GM23338 (cell line): Measurements from ENCODE around the gene ARL2. TPM values are rescaled to one million over a fixed set of nuclear protein-coding genes. Genes with fewer than 3 reads are reported as not detected.
A peak's percentile ranks its signal among the peaks of the same experiment; 100 is the strongest.

ENCODE experiments used
- ATAC-seq: fragments of 200-7000 bp; cut with Tn5 transposase; 3 replicates; pipeline ENCODE4 v1.9.1; 2020
- DNase-seq: peaks from one replicate; pipeline ENCODE4 v3.0.0-alpha.2; 2015; ENCODE audit warnings: low spot score
- H2AFZ ChIP-seq: fragments of 200-600 bp; sonication (generic); 2 replicates; pipeline ENCODE4 v1.8.0; 2016; ENCODE audit warnings: antibody characterized with exemption, mild to moderate bottlenecking, moderate library complexity
- H3F3A ChIP-seq: fragments of 200-600 bp; sonication (generic); replicated peaks from 2 replicates; pipeline ENCODE4 v1.8.0; 2017; ENCODE audit warnings: antibody characterized with exemption, mixed run types, low read depth
- H3K27ac ChIP-seq: fragments of 200-600 bp; sonication (generic); 2 replicates; pipeline ENCODE4 v1.6.1; 2016; ENCODE audit warnings: low read depth
- H3K27me3 ChIP-seq: fragments of 200-600 bp; sonication (generic); 2 replicates; pipeline ENCODE4 v1.8.0; 2016; ENCODE audit warnings: mild to moderate bottlenecking, mixed run types, moderate library complexity; ENCODE audit not compliant: insufficient read depth
- H3K36me3 ChIP-seq: fragments of 200-600 bp; sonication (generic); 2 replicates; pipeline ENCODE4 v1.8.0; 2016; ENCODE audit warnings: mild to moderate bottlenecking; ENCODE audit not compliant: insufficient read depth
- H3K4me1 ChIP-seq: fragments of 200-600 bp; sonication (generic); 2 replicates; pipeline ENCODE4 v1.8.0; 2016; ENCODE audit warnings: mild to moderate bottlenecking, moderate library complexity; ENCODE audit not compliant: insufficient read depth
- H3K4me2 ChIP-seq: fragments of 200-600 bp; sonication (generic); 2 replicates; pipeline ENCODE4 v1.7.1; 2017; ENCODE audit warnings: mixed run types
- H3K4me3 ChIP-seq: fragments of 200-600 bp; sonication (generic); 2 replicates; pipeline ENCODE4 v1.6.1; 2016; ENCODE audit warnings: mixed run types
- H3K79me2 ChIP-seq: fragments of 200-600 bp; sonication (generic); replicated peaks from 2 replicates; pipeline ENCODE4 v1.8.0; 2017; ENCODE audit warnings: mild to moderate bottlenecking; ENCODE audit not compliant: insufficient read depth
- H3K9me2 ChIP-seq: fragments of 200-600 bp; sonication (generic); 2 replicates; pipeline ENCODE4 v1.8.0; 2017; ENCODE audit not compliant: insufficient read depth
- H4K20me1 ChIP-seq: fragments of 200-600 bp; sonication (generic); replicated peaks from 2 replicates; pipeline ENCODE4 v1.8.0; 2017; ENCODE audit warnings: mild to moderate bottlenecking; ENCODE audit not compliant: insufficient read depth
- H3K27ac Mint-ChIP-seq: 2 replicates; pipeline ENCODE4 v1.8.0; 2020; ENCODE audit warnings: inconsistent platforms, mild to moderate bottlenecking, moderate library complexity, mixed read lengths
- H3K27me3 Mint-ChIP-seq: 3 replicates; pipeline ENCODE4 v1.8.0; 2022; ENCODE audit warnings: low read depth, mild to moderate bottlenecking, moderate library complexity, mixed read lengths, inconsistent platforms; ENCODE audit not compliant: insufficient read depth, poor library complexity
- H3K36me3 Mint-ChIP-seq: 3 replicates; pipeline ENCODE4 v1.8.0; 2021; ENCODE audit warnings: low read depth, mild to moderate bottlenecking, inconsistent platforms, moderate library complexity, mixed read lengths
- H3K4me1 Mint-ChIP-seq: 3 replicates; pipeline ENCODE4 v1.8.0; 2020; ENCODE audit warnings: mild to moderate bottlenecking, inconsistent platforms, mixed read lengths
- H3K4me3 Mint-ChIP-seq: 3 replicates; pipeline ENCODE4 v1.8.0; 2021; ENCODE audit warnings: moderate library complexity, mild to moderate bottlenecking, inconsistent platforms, mixed read lengths
- H3K9me3 Mint-ChIP-seq: 3 replicates; pipeline ENCODE4 v1.8.0; 2020; ENCODE audit warnings: moderate library complexity, mild to moderate bottlenecking, inconsistent platforms, mixed read lengths
- CTCF ChIP-seq, 2 experiments: fragments of 200-600 bp in 1 of 2; sonication (generic) in 1 of 2; conservative IDR thresholded peaks; 2 replicates each; pipeline versions ENCODE4 v1.5.1 to v1.6.1; 2016 to 2017; ENCODE audit warnings: antibody characterized with exemption in 2 of 2, low read depth in 2 of 2, mild to moderate bottlenecking in 2 of 2, moderate library complexity in 1 of 2
- EZH2phosphoT487 ChIP-seq: fragments of 200-600 bp; sonication (generic); IDR thresholded peaks from one replicate; pipeline ENCODE4 v1.8.1; 2018; ENCODE audit warnings: antibody characterized with exemption; ENCODE audit not compliant: unreplicated experiment
- NANOG ChIP-seq: IDR thresholded peaks from 2 replicates; pipeline ENCODE4 v1.6.1; 2016; ENCODE audit warnings: antibody characterized with exemption, borderline replicate concordance
- POLR2AphosphoS5 ChIP-seq: IDR thresholded peaks from 2 replicates; pipeline ENCODE4 v1.6.1; 2016; ENCODE audit warnings: antibody characterized with exemption, low read depth
- REST ChIP-seq: IDR thresholded peaks from one replicate; pipeline ENCODE4 v1.6.1; 2018; ENCODE audit warnings: antibody characterized with exemption; ENCODE audit not compliant: unreplicated experiment
- ZNF114 ChIP-seq: fragments of 250-450 bp; sonication (Bioruptor Pico); IDR thresholded peaks from 2 replicates; pipeline ENCODE4 v1.5.0; 2020; ENCODE audit warnings: mild to moderate bottlenecking, moderate library complexity
- ZNF331 ChIP-seq: fragments of 250-450 bp; sonication (Bioruptor Pico); IDR thresholded peaks from 2 replicates; pipeline ENCODE4 v1.5.0; 2020; ENCODE audit warnings: low read depth, mild to moderate bottlenecking, moderate library complexity
- ZNF462 ChIP-seq: fragments of 250-450 bp; sonication (Bioruptor Pico); IDR thresholded peaks from 2 replicates; pipeline ENCODE4 v1.5.0; 2020; ENCODE audit warnings: mild to moderate bottlenecking, moderate library complexity
- polyA plus RNA-seq: library from polyadenylated mRNA; unstranded; fragments of >200 nt; fragmentation: Nextera tagmentation; extraction: Ambion mirVana; gene quantifications from 2 replicates; pipeline ENCODE4 v1.2.1, GENCODE V29; 2016
- total RNA-seq: library from RNA; depleted of rRNA; stranded (reverse); fragments of >200 nt; shearing (Covaris generic); gene quantifications from 2 replicates; pipeline ENCODE4 v1.2.3, GENCODE V29; 2014

The ARL2 gene
- total and polyA plus RNA-seq, 2 experiments from 2014 or later, result 193 to 236 TPM

GRCh38 chr11:64996327-64996709, 17.6 kb upstream of the ARL2 start (continued):
- no peak for TF ChIP-seq ZNF462 (CRISPR knock-in tag)
- no peak for TF ChIP-seq EZH2phosphoT487
- TF ChIP-seq ZNF331, result no peak
- TF ChIP-seq ZNF114, result no peak

- Histone ChIP-seq H3K4me3 (peak within 1 kb of the TSS; percentile 26; the same call in 1 of the 2 replicates), H3K36me3 (no peaks in the 10 kb centered on the region), H3K27ac (0 out of 2 replicates have a peak within 1 kb of the TSS, but pooled peaks have one; percentile 26), H3K4me1 (peaks cover 11% of the 10 kb centered on the region), H3K27me3 (no peaks in the 10 kb centered on the region), H2AFZ (peak within 1 kb of the TSS; percentile 97), H4K20me1 (no peaks in the 10 kb centered on the region), H3K9me2 (no peaks in the 10 kb centered on the region), H3K79me2 (no peaks in the 10 kb centered on the region), H3K4me2 (peak within 1 kb of the TSS; percentile 61), H3F3A (no peaks in the 10 kb centered on the region)
- H3K9me3 Mint-ChIP-seq, result no peaks in the 10 kb centered on the region
- H3K27me3 Mint-ChIP-seq, result peaks cover 7% of the 10 kb centered on the region
- peak; percentile 34 for TF ChIP-seq REST
- no peak for TF ChIP-seq NANOG
- TF ChIP-seq POLR2AphosphoS5, result peak; percentile 36; the same call in 1 of the 2 replicates
- TF ChIP-seq CTCF (conservative IDR thresholded peaks at IDR 0.05; ENCODE audit: low read depth in 2 of 2), result peak; percentile 58 to 78
- H3K36me3 Mint-ChIP-seq, result no peaks in the 10 kb centered on the region
- H3K4me3 Mint-ChIP-seq, result peak within 1 kb of the TSS; percentile 54
- ATAC-seq (peak; percentile 96), DNase-seq (peak; percentile 94)
- H3K4me1 Mint-ChIP-seq, result peaks cover 14% of the 10 kb centered on the region
- H3K27ac Mint-ChIP-seq, result peak within 1 kb of the TSS; percentile 86
Observed at GRCh38 chr11:64996710-64997380, 17.1 kb upstream of the ARL2 start, which contains the start of gene BATF2. Gene BATF2 (minus strand): TSS chr11:64996971. CDS start chr11:64996914, 57 bp downstream.
